Tibial artery (tissue), 4 donors: ENCODE results near the gene RGS7.

Experiments
- DNase-seq, 2 donors: peaks; one replicate each; pipeline ENCODE4 v3.0.0-alpha.2; 2019
- H3K27ac ChIP-seq, 2 donors: fragments of 200-600 bp; sonication (generic) in 1 of 2; 1 replicate in 1 of 2; 2 replicates in 1 of 2; pipeline ENCODE4 v1.5.1; 2018 to 2019; ENCODE audit warnings: mild to moderate bottlenecking in 1 of 2
- H3K27me3 ChIP-seq, 2 donors: fragments of 200-600 bp; sonication (generic) in 1 of 2; one replicate each; pipeline versions ENCODE4 v1.5.1 to v1.6.0; 2016 to 2019
- H3K36me3 ChIP-seq, 3 donors: fragments of 200-600 bp; sonication (generic) in 2 of 3; one replicate each; pipeline ENCODE4 v1.5.1; 2016 to 2019; ENCODE audit warnings: mild to moderate bottlenecking in 2 of 3
- H3K4me1 ChIP-seq, 4 donors: fragments of 200-600 bp; sonication (generic) in 2 of 4; 1 replicate in 3 of 4; 2 replicates in 1 of 4; pipeline ENCODE4 v1.5.1; 2016 to 2019
- H3K4me3 ChIP-seq, 2 donors: fragments of 200-600 bp; sonication (generic) in 1 of 2; 1 replicate in 1 of 2; 2 replicates in 1 of 2; pipeline ENCODE4 v1.5.1; 2018 to 2019; ENCODE audit warnings: mild to moderate bottlenecking in 2 of 2
- H3K9me3 ChIP-seq, 3 donors: fragments of 200-600 bp; sonication (generic) in 1 of 3; one replicate each; pipeline ENCODE4 v1.5.1; 2016 to 2019
- intact Hi-C: fragments of 100-400 bp; cut with DNase I; formaldehyde crosslinking; loops from one replicate; pipeline ENCODE4 v1.15.0; 2023; ENCODE audit warnings: low total_unique reads
- TF ChIP-seq, protein P1 (sequence below), 2 experiments: fragments of 200-600 bp in 1 of 2; fragments of 450-650 bp in 1 of 2; IDR thresholded peaks; one replicate each; pipeline ENCODE4 v1.5.1; 2017 to 2019; ENCODE audit warnings: antibody characterized with exemption in 2 of 2, mild to moderate bottlenecking in 1 of 2, moderate library complexity in 1 of 2

RGS7 gene

DNA sequence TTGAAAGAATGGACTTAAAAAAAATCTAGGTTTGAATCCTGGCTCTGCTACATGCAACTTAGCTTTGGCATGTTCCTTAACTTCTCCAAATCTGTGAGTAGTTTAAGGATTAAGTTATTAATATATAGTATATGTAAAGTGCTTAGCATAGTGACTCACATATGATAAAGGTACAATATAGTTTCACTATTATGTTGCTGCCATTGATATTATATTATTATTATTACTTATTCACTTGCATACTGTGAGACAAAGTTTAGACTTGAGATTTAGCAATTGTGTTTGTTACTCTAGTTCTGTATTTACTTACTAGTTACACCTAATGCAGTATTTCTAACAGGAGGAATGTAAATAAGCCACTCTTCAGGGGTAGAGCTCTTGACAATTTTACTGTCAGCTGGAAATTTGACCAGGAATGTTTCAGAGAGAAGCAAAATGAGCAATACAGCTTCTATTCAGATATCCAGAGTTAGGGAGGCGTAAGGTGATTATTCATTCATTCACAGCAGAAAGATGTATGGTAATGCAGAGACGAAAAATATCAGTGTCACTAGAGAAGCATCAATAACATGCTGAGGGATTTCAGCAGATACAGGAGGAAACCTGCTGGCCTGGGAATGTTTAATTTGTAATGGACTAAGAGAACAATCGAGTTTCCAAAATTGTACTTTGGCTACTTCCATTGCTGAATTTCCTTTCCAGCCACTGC is 25.5 kb downstream of the RGS7 start:
- intact Hi-C loops: no loop called here
- no peak for DNase-seq
- no peaks in the 10 kb centered on the region for H3K4me1 ChIP-seq
- H3K36me3 ChIP-seq: no peaks in the 10 kb centered on the region
- TF ChIP-seq, protein P1, sequence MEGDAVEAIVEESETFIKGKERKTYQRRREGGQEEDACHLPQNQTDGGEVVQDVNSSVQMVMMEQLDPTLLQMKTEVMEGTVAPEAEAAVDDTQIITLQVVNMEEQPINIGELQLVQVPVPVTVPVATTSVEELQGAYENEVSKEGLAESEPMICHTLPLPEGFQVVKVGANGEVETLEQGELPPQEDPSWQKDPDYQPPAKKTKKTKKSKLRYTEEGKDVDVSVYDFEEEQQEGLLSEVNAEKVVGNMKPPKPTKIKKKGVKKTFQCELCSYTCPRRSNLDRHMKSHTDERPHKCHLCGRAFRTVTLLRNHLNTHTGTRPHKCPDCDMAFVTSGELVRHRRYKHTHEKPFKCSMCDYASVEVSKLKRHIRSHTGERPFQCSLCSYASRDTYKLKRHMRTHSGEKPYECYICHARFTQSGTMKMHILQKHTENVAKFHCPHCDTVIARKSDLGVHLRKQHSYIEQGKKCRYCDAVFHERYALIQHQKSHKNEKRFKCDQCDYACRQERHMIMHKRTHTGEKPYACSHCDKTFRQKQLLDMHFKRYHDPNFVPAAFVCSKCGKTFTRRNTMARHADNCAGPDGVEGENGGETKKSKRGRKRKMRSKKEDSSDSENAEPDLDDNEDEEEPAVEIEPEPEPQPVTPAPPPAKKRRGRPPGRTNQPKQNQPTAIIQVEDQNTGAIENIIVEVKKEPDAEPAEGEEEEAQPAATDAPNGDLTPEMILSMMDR (IDR thresholded peaks at IDR 0.05): no peak
- H3K27me3 ChIP-seq: no peaks in the 10 kb centered on the region
- no peaks in the 10 kb centered on the region for H3K9me3 ChIP-seq
- H3K27ac ChIP-seq: no peak overlapping the region
- no peak overlapping the region for H3K4me3 ChIP-seq

DNA sequence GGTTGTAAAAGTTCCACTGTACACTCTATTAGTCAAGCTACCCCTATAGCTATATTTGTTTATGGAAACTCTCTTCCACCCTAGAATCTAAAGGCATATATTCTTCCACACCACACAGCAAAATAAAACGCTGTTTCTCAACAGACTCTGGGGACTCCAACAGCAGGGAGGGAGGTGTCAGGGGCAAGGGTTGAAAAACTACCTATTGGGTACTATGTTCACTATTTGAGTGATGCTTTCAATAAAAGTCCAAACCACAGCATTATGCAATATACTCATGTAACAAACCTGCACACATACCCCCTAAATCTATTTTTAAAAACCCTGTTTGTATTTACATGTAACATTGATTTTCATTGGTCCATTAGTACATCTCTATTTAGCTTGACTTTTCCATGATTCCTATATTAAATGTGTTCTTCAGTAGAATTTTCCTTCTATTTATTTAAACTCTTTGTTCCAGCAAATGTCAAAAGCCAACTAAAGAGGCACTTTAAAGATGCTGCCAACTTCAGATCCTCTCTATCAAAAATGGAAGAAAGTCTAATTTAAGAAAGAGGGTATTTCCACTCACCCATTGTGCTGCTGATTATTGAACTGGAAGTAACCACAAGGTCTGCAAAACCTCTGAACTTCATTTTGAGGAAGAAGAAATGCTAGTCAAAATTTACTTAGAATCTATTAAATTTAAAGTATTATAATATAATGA is 26.2 kb downstream of the RGS7 start:
- intact Hi-C loops: no loop called here
- H3K4me3 ChIP-seq: no peak overlapping the region
- H3K27me3 ChIP-seq: no peaks in the 10 kb centered on the region
- no peak for DNase-seq
- no peaks in the 10 kb centered on the region for H3K4me1 ChIP-seq
- H3K36me3 ChIP-seq: no peaks in the 10 kb centered on the region
- H3K9me3 ChIP-seq: no peaks in the 10 kb centered on the region
- TF ChIP-seq, protein P1 (IDR thresholded peaks at IDR 0.05): no peak
- H3K27ac ChIP-seq: no peak overlapping the region

DNA sequence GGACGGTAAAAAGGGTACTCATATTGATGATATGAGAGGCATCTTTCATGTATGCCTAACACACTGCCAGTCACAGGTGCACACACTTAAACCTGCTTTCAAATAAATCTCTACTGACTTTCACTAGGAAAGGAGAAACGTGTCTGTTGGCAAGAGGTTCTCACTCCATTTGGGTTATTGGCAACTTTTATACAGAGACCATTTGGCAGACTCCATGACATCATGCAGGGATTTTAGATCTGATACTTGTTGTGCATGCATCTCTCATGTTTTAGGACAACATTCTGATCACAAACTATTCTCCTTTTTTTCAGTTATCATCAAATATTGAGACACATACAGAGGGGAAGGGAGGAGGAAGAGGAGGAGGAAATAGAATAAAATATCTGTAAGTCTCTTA is 31.5 kb downstream of the RGS7 start:
- Histone ChIP-seq H3K27ac (no peak overlapping the region), H3K4me3 (no peak overlapping the region), H3K36me3 (no peaks in the 10 kb centered on the region), H3K4me1 (no peaks in the 10 kb centered on the region), H3K27me3 (no peaks in the 10 kb centered on the region), H3K9me3 (no peaks in the 10 kb centered on the region)
- TF ChIP-seq, protein P1 (IDR thresholded peaks at IDR 0.05): no peak
- DNase-seq: no peak
- intact Hi-C loops: no loop called here

DNA sequence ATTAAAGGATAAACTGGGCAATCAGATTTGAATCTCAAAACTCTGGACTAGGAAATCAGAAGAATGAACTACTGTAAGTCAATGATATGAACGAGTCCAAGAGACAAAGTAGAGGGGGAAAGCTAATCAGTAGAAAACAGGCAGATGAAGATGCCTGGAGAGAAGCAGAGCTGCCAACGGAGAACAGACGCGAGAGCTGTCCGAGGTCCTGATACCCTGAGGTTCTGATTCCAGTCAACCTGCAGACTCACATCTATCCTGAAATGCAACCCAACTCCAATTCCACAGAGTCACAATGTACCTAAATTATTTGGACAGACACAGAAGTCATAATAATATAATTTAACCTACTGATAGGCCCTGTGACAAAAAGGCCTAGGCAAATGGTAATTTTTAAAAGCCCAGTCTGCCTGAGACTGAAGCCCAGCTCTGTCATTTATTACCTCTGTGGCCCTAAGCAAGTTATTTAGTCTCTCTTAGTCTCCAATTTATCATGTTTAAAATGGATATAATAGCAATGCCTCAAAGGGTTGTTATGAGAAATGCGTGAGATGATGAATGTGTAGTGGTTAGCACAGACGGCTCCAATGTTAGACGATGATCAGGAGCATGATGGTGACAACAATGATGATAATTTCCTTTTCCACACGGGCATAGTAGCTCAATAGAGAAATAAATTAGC is 33.4 kb downstream of the RGS7 start:
- TF ChIP-seq, protein P1 (IDR thresholded peaks at IDR 0.05): no peak
- intact Hi-C loops: no loop called here
- no peaks in the 10 kb centered on the region for H3K27me3 ChIP-seq
- H3K4me3 ChIP-seq: no peak overlapping the region
- no peak overlapping the region for H3K27ac ChIP-seq
- DNase-seq: no peak
- H3K4me1 ChIP-seq: no peaks in the 10 kb centered on the region
- H3K36me3 ChIP-seq: no peaks in the 10 kb centered on the region
- H3K9me3 ChIP-seq: no peaks in the 10 kb centered on the region

DNA sequence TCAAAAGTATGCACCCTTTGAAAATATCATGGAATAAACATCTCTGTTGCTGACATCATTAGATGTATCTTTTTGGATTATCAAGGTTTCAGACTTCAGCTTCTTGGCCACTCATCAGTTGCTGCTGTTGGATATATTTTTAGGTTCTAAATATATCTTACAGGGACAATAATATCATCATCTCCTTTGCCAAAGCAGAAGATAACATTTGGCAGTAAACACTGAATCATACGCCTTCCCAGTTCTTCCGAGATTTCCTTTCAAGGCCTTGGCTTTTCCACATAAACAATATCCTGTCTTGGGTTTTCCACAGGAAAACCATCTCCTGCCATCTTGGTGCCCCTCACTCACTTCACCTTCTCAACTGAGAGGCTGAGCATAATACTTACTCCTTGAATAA is 39.3 kb downstream of the RGS7 start:
- intact Hi-C loops: no loop called here
- Histone ChIP-seq H3K4me3 (no peak overlapping the region), H3K4me1 (no peaks in the 10 kb centered on the region), H3K27ac (no peak overlapping the region), H3K9me3 (no peaks in the 10 kb centered on the region), H3K36me3 (no peaks in the 10 kb centered on the region), H3K27me3 (no peaks in the 10 kb centered on the region)
- TF ChIP-seq, protein P1 (IDR thresholded peaks at IDR 0.05): no peak
- no peak for DNase-seq
